Neural progenitor cell (in vitro differentiated cells): ENCODE measurements around the gene GH1. TPM values are rescaled to one million over a fixed set of nuclear protein-coding genes. Genes with fewer than 3 reads are reported as not detected.
"Not testable (repeated sequence)": the region's sequence is repeated elsewhere in the genome, so short reads cannot be mapped to it uniquely, and the experiment has no call there.

Source experiments
- DNase-seq: peaks from one replicate; pipeline ENCODE4 v3.0.0-alpha.2; 2016; ENCODE audit warnings: low spot score
- H2AFZ ChIP-seq: fragments of 200-600 bp; sonication (generic); replicated peaks from 2 replicates; pipeline ENCODE4 v1.6.1; 2016; ENCODE audit warnings: antibody characterized with exemption
- H3F3A ChIP-seq: fragments of 200-600 bp; sonication (generic); 2 replicates; pipeline ENCODE4 v1.6.1; 2016; ENCODE audit warnings: antibody characterized with exemption, low read depth
- H3K27ac ChIP-seq: fragments of 200-600 bp; sonication (generic); 2 replicates; pipeline ENCODE4 v1.5.1; 2016; ENCODE audit warnings: mild to moderate bottlenecking
- H3K27me3 ChIP-seq: fragments of 200-600 bp; sonication (generic); 2 replicates; pipeline ENCODE4 v1.6.1; 2016; ENCODE audit warnings: mild to moderate bottlenecking, moderate library complexity
- H3K36me3 ChIP-seq: fragments of 200-600 bp; sonication (generic); 2 replicates; pipeline ENCODE4 v1.5.1; 2016
- H3K4me1 ChIP-seq: fragments of 200-600 bp; sonication (generic); 2 replicates; pipeline ENCODE4 v1.6.1; 2016; ENCODE audit warnings: mixed run types
- H3K4me2 ChIP-seq: fragments of 200-600 bp; sonication (generic); 2 replicates; pipeline ENCODE4 v1.6.1; 2016
- H3K4me3 ChIP-seq: fragments of 200-600 bp; sonication (generic); 2 replicates; pipeline ENCODE4 v1.5.1; 2016
- H3K79me2 ChIP-seq: fragments of 200-600 bp; sonication (generic); 2 replicates; pipeline ENCODE4 v1.6.1; 2016; ENCODE audit warnings: low read depth
- H3K9ac ChIP-seq: fragments of 200-600 bp; sonication (generic); 2 replicates; pipeline ENCODE4 v1.6.1; 2016
- H3K9me3 ChIP-seq: fragments of 200-600 bp; sonication (generic); 2 replicates; pipeline ENCODE4 v1.5.1; 2016; ENCODE audit warnings: low read depth
- H4K20me1 ChIP-seq: fragments of 200-600 bp; sonication (generic); 2 replicates; pipeline ENCODE4 v1.6.1; 2016; ENCODE audit warnings: low read depth
- H3K27ac Mint-ChIP-seq: 3 replicates; pipeline ENCODE4 v1.8.0; 2021; ENCODE audit warnings: mixed read lengths
- H3K27me3 Mint-ChIP-seq: 2 replicates; pipeline ENCODE4 v1.8.0; 2022; ENCODE audit warnings: low read depth, mild to moderate bottlenecking, inconsistent platforms, moderate library complexity, mixed read lengths; ENCODE audit not compliant: insufficient read depth
- H3K36me3 Mint-ChIP-seq: 3 replicates; pipeline ENCODE4 v1.8.0; 2021; ENCODE audit warnings: mixed read lengths
- H3K4me1 Mint-ChIP-seq: 3 replicates; pipeline ENCODE4 v1.8.0; 2021; ENCODE audit warnings: mixed read lengths
- H3K4me3 Mint-ChIP-seq: 3 replicates; pipeline ENCODE4 v1.8.0; 2021; ENCODE audit warnings: mild to moderate bottlenecking, moderate library complexity, mixed read lengths
- H3K9me3 Mint-ChIP-seq: 3 replicates; pipeline ENCODE4 v1.8.0; 2020; ENCODE audit warnings: mixed read lengths
- CTCF ChIP-seq: fragments of 200-600 bp; sonication (generic); IDR thresholded peaks from 2 replicates; pipeline ENCODE4 v1.5.1; 2017; ENCODE audit warnings: antibody characterized with exemption, mild to moderate bottlenecking
- EZH2 ChIP-seq: fragments of 200-600 bp; sonication (generic); IDR thresholded peaks from 2 replicates; pipeline ENCODE4 v1.6.1; 2017; ENCODE audit warnings: antibody characterized with exemption, mild to moderate bottlenecking, moderate library complexity
- EZH2phosphoT487 ChIP-seq: fragments of 200-600 bp; sonication (generic); IDR thresholded peaks from 2 replicates; pipeline ENCODE4 v1.6.1; 2017; ENCODE audit warnings: antibody characterized with exemption
- total RNA-seq: library from RNA; depleted of rRNA; stranded (reverse); fragments of >200 nt; gene quantifications from 2 replicates; pipeline ENCODE4 v1.2.3, GENCODE V29; 2015; ENCODE audit warnings: low replicate concordance

GH1 gene
- total RNA-seq, 1 donor from 2014 or later = not detected

DNA sequence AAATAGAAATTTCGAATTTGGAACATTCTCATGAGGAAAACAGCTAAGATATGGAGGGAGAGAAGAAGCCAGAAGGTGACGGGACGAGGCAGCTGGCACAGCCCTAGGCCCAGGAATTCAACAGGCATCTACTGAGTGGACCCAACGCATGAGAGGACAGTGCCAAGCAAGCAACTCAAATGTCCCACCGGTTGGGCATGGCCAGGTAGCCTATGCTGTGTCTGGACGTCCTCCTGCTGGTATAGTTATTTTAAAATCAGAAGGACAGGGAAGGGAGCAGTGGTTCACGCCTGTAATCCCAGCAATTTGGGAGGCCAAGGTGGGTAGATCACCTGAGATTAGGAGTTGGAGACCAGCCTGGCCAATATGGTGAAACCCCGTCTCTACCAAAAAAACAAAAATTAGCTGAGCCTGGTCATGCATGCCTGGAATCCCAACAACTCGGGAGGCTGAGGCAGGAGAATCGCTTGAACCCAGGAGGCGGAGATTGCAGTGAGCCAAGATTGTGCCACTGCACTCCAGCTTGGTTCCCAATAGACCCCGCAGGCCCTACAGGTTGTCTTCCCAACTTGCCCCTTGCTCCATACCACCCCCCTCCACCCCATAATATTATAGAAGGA lies 2.0 kb downstream of the GH1 start:
- Mint-ChIP-seq H3K27me3 (peaks cover 10% of the 10 kb centered on the region), H3K4me1 (peaks cover 9% of the 10 kb centered on the region), H3K4me3 (no peak overlapping the region), H3K9me3 (no peaks in the 10 kb centered on the region), H3K27ac (no peak overlapping the region), H3K36me3 (no peaks in the 10 kb centered on the region)
- H3K4me2 ChIP-seq = no peak overlapping the region
- TF ChIP-seq EZH2phosphoT487 (no peak), EZH2 (no peak), CTCF (no peak)
- no peak overlapping the region for H3K27ac ChIP-seq
- no peaks in the 10 kb centered on the region for H3K4me1 ChIP-seq
- peaks cover 6% of the 10 kb centered on the region for H3F3A ChIP-seq
- no peak overlapping the region for H3K9ac ChIP-seq
- H3K79me2 ChIP-seq = no peaks in the 10 kb centered on the region
- peaks cover 4% of the 10 kb centered on the region for H3K27me3 ChIP-seq
- no peaks in the 10 kb centered on the region for H3K36me3 ChIP-seq
- no peak for DNase-seq
- H3K9me3 ChIP-seq = no peaks in the 10 kb centered on the region
- no peak overlapping the region for H2AFZ ChIP-seq
- H4K20me1 ChIP-seq = no peaks in the 10 kb centered on the region
- no peak overlapping the region for H3K4me3 ChIP-seq

DNA sequence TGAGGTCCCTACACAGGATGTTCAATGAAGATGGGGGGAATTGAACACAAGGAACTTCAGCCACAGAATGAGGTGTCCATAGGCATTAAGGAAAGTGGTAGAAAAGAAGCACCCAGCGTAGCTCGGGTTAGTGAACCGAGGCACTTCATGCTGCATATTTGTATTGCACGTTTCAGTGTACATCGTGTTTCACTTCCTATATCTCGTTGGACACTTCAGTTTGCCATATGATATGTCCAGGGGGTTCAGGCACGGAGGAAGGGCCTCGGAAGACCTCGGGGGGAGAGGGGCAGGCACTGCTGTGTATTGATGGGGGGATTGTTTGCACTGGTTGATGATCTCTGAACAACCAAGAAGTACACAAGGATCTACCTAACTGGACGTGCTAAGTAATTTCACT lies 2.9 kb downstream of the GH1 start:
- H3K27me3 ChIP-seq, H3K4me3 Mint-ChIP-seq, H3K27me3 Mint-ChIP-seq, H4K20me1 ChIP-seq, H3K9me3 Mint-ChIP-seq, H3K79me2 ChIP-seq, H3K27ac Mint-ChIP-seq, H3K4me1 Mint-ChIP-seq, H3F3A ChIP-seq, H3K27ac ChIP-seq, H3K9ac ChIP-seq, H3K4me1 ChIP-seq, H3K4me2 ChIP-seq, H3K36me3 Mint-ChIP-seq, H2AFZ ChIP-seq, H3K4me3 ChIP-seq, H3K36me3 ChIP-seq, H3K9me3 ChIP-seq, DNase-seq: not testable (repeated sequence)

- no peaks in the 10 kb centered on the region for H3K36me3 Mint-ChIP-seq
- H2AFZ ChIP-seq = no peak overlapping the region
- H3K27ac ChIP-seq = no peak overlapping the region
- TF ChIP-seq EZH2 (no peak), EZH2phosphoT487 (no peak), CTCF (no peak)
- H3K9ac ChIP-seq = no peak overlapping the region
- no peaks in the 10 kb centered on the region for H4K20me1 ChIP-seq
- H3K4me1 ChIP-seq = no peaks in the 10 kb centered on the region
- no peaks in the 10 kb centered on the region for H3K9me3 ChIP-seq
- no peak overlapping the region for H3K4me3 Mint-ChIP-seq
- no peaks in the 10 kb centered on the region for H3K79me2 ChIP-seq
- H3K27me3 ChIP-seq = peaks cover 4% of the 10 kb centered on the region
- no peak overlapping the region for H3K4me3 ChIP-seq
- no peak overlapping the region for H3K27ac Mint-ChIP-seq
- H3K27me3 Mint-ChIP-seq = peaks cover 8% of the 10 kb centered on the region
- H3K4me1 Mint-ChIP-seq = peaks cover 5% of the 10 kb centered on the region
- H3K9me3 Mint-ChIP-seq = no peaks in the 10 kb centered on the region
- H3F3A ChIP-seq = peaks cover 6% of the 10 kb centered on the region
- H3K4me2 ChIP-seq = no peak overlapping the region
- no peaks in the 10 kb centered on the region for H3K36me3 ChIP-seq
- no peak for DNase-seq
These were observed 4.2 kb downstream of the GH1 start for GRCh38 chr17:63914471-63914870.

DNA sequence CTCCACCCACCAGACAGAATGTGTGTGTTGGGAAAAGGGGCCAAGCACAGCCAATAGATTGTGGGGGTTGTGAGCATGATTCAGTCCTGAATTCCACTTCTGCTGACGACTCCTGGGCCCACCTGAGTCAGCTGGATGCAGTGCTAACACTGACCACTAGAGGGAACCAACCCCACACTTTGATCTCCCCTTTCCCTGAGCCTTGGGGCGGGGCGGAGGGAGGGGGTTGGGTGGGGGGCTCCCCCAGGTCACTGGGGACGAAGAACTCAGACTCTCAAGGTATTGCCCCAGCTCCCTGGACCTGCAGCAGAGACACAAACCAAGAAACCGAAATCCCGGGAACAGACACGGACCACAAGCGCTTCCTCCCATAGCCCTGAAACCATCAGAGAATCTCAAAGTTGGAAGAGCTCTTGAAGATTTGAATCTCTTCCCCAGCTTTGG lies 7.0 kb downstream of the GH1 start:
- H3K4me1 ChIP-seq = no peaks in the 10 kb centered on the region
- no peaks in the 10 kb centered on the region for H3K4me1 Mint-ChIP-seq
- TF ChIP-seq CTCF = peak; percentile 74
- no peak for TF ChIP-seq EZH2phosphoT487

More for the DNA sequence above, 7.0 kb downstream of the GH1 start:
- H4K20me1 ChIP-seq = no peaks in the 10 kb centered on the region
- no peak overlapping the region for H3K27ac ChIP-seq
- H3K79me2 ChIP-seq = no peaks in the 10 kb centered on the region
- H3K4me3 ChIP-seq = no peak overlapping the region
- no peak overlapping the region for H3K4me2 ChIP-seq
- H3K9ac ChIP-seq = no peak overlapping the region
- H2AFZ ChIP-seq = no peak overlapping the region
- H3K4me3 Mint-ChIP-seq = no peak overlapping the region
- H3K27ac Mint-ChIP-seq = no peak overlapping the region
- no peaks in the 10 kb centered on the region for H3F3A ChIP-seq
- H3K27me3 Mint-ChIP-seq = no peaks in the 10 kb centered on the region
- peak; percentile 59 for DNase-seq
- H3K36me3 Mint-ChIP-seq = no peaks in the 10 kb centered on the region
- no peaks in the 10 kb centered on the region for H3K9me3 Mint-ChIP-seq
- no peaks in the 10 kb centered on the region for H3K36me3 ChIP-seq
- no peaks in the 10 kb centered on the region for H3K27me3 ChIP-seq
- H3K9me3 ChIP-seq = no peaks in the 10 kb centered on the region
